PC-9 (cell line): ENCODE measurements around the gene SMAD9. TPM values are rescaled to one million over a fixed set of nuclear protein-coding genes. Genes with fewer than 3 reads are reported as not detected.
"Not testable (repeated sequence)": the region's sequence is repeated elsewhere in the genome, so short reads cannot be mapped to it uniquely, and the experiment has no call there.

ENCODE experiments used
- BruUV-seq: library from RNA; stranded (reverse); fragments of 400-500 nt; replicated peaks from 2 replicates; lab custom pipeline; 2021; lab: Mats Ljungman, UMichigan
- CTCF ChIA-PET: fragments of 300-600 bp; sonication (Branson Sonifier 250); formaldehyde crosslinking; loops from one replicate; lab custom pipeline; 2022; ENCODE audit warnings: antibody characterized with exemption; lab: Charles Lee
- POLR2A ChIA-PET: fragments of 300-600 bp; sonication (Branson Sonifier 250); formaldehyde crosslinking; loops from one replicate; lab custom pipeline; 2022; ENCODE audit warnings: antibody characterized with exemption; ENCODE audit not compliant: unreplicated experiment; lab: Charles Lee
- DNase-seq, 2 experiments: peaks; one replicate each; pipeline versions ENCODE4 v3.0.0 to v3.0.0-alpha.2; 2015 to 2022; ENCODE audit warnings: mixed read lengths in 1 of 2
- H2AFZ ChIP-seq: fragments of 200-600 bp; sonication (generic); 2 replicates; pipeline ENCODE4 v1.8.1; 2017; ENCODE audit warnings: antibody characterized with exemption
- H3F3A ChIP-seq: fragments of 200-600 bp; sonication (generic); 2 replicates; pipeline ENCODE4 v1.8.1; 2017; ENCODE audit warnings: antibody characterized with exemption, mild to moderate bottlenecking, low read depth; ENCODE audit not compliant: insufficient read depth
- H3K27ac ChIP-seq: fragments of 200-600 bp; sonication (generic); 2 replicates; pipeline ENCODE4 v1.6.1; 2016; ENCODE audit warnings: mixed run types
- H3K27me3 ChIP-seq: fragments of 200-600 bp; sonication (generic); 2 replicates; pipeline ENCODE4 v1.6.1; 2016; ENCODE audit warnings: low read depth, mixed run types; ENCODE audit not compliant: insufficient read depth
- H3K36me3 ChIP-seq: fragments of 200-600 bp; sonication (generic); 2 replicates; pipeline ENCODE4 v1.6.1; 2016; ENCODE audit warnings: low read depth, mixed run types
- H3K4me1 ChIP-seq: fragments of 200-600 bp; sonication (generic); replicated peaks from 2 replicates; pipeline ENCODE4 v1.6.1; 2016; ENCODE audit warnings: mixed run types; ENCODE audit not compliant: insufficient read depth
- H3K4me2 ChIP-seq: fragments of 200-600 bp; sonication (generic); 2 replicates; pipeline ENCODE4 v1.6.1; 2017; ENCODE audit warnings: mixed run types
- H3K4me3 ChIP-seq: fragments of 200-600 bp; sonication (generic); 2 replicates; pipeline ENCODE4 v1.6.1; 2016; ENCODE audit warnings: mixed run types
- H3K79me2 ChIP-seq: fragments of 200-600 bp; sonication (generic); 2 replicates; pipeline ENCODE4 v1.6.1; 2017; ENCODE audit warnings: low read depth, mixed run types
- H3K9me2 ChIP-seq: fragments of 200-600 bp; sonication (generic); 2 replicates; pipeline ENCODE4 v1.8.1; 2017; ENCODE audit warnings: mild to moderate bottlenecking; ENCODE audit not compliant: insufficient read depth
- H3K9me3 ChIP-seq: fragments of 200-600 bp; sonication (generic); 2 replicates; pipeline ENCODE4 v1.8.1; 2016; ENCODE audit warnings: low read depth; ENCODE audit not compliant: insufficient read depth
- H4K20me1 ChIP-seq: fragments of 200-600 bp; sonication (generic); 2 replicates; pipeline ENCODE4 v1.8.1; 2017; ENCODE audit not compliant: insufficient read depth
- CTCF ChIP-seq: fragments of 200-600 bp; sonication (generic); conservative IDR thresholded peaks from 2 replicates; pipeline ENCODE4 v1.6.1; 2017; ENCODE audit warnings: mixed run types, antibody characterized with exemption, mild to moderate bottlenecking, moderate library complexity
- EZH2 ChIP-seq: fragments of 200-600 bp; sonication (generic); IDR thresholded peaks from 2 replicates; pipeline ENCODE4 v1.8.0; 2017; ENCODE audit warnings: antibody characterized with exemption, low read depth
- intact Hi-C: fragments of 100-400 bp; cut with micrococcal nuclease; formaldehyde crosslinking; loops from one replicate; pipeline ENCODE4 v1.10.0; 2022; ENCODE audit not compliant: unreplicated experiment
- total RNA-seq: library from RNA; stranded (reverse); gene quantifications from 2 replicates; pipeline ENCODE4 v1.2.3, GENCODE V29; 2021

SMAD9 gene
- total RNA-seq, 1 experiment from 2014 or later, result 0.94 TPM

DNA sequence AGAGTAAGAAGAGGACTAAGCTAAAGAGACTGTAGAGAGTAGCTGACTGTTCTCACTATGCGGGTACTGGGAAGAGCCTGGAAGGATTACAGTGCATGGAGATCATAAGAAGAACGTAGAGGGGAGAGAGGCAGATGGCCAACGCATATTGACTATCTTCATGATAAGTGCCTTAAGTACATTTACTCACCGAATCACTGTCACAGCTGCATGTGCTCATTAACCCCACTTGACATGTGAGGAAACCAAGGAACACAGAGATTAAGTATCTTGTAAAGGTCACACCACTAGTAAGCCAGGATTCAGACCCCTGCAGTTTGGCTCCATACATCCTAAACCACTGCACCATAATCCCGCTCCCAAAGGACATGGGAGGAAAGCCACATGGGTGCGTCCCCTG lies 34.1 kb downstream of the SMAD9 start:
- Histone ChIP-seq H3K4me2 (no peak overlapping the region), H2AFZ (no peak overlapping the region), H3K9me2 (no peaks in the 10 kb centered on the region), H3F3A (no peaks in the 10 kb centered on the region), H3K36me3 (no peaks in the 10 kb centered on the region), H3K4me3 (no peak overlapping the region), H3K27ac (no peak overlapping the region), H3K27me3 (no peaks in the 10 kb centered on the region), H3K79me2 (no peaks in the 10 kb centered on the region), H3K9me3 (no peaks in the 10 kb centered on the region), H4K20me1 (no peaks in the 10 kb centered on the region), H3K4me1 (no peaks in the 10 kb centered on the region)
- POLR2A ChIA-PET, result no interaction called here
- no peak for DNase-seq
- TF ChIP-seq CTCF, result no peak
- CTCF ChIA-PET, result no interaction called here
- BruUV-seq, result no TSS peak
- intact Hi-C loops, result no loop called here

GRCh38 chr13:36884235-36884634 lies 35.8 kb downstream of the SMAD9 start:
- BruUV-seq, result no TSS peak
- POLR2A ChIA-PET, result no interaction called here

GRCh38 chr13:36883824-36884223 lies 36.2 kb downstream of the SMAD9 start:
- H2AFZ ChIP-seq, result no peak overlapping the region
- H3K4me3 ChIP-seq, result no peak overlapping the region
- no peaks in the 10 kb centered on the region for H3K9me3 ChIP-seq
- no TSS peak for BruUV-seq
- POLR2A ChIA-PET, result no interaction called here
- H3K9me2 ChIP-seq, result no peaks in the 10 kb centered on the region
- no peaks in the 10 kb centered on the region for H3F3A ChIP-seq
- intact Hi-C loops, result no loop called here
- CTCF ChIA-PET, result no interaction called here
- H3K27me3 ChIP-seq, result no peaks in the 10 kb centered on the region
- H3K36me3 ChIP-seq, result no peaks in the 10 kb centered on the region
- H4K20me1 ChIP-seq, result no peaks in the 10 kb centered on the region
- DNase-seq, result no peak
- H3K27ac ChIP-seq, result no peak overlapping the region
- H3K4me1 ChIP-seq, result no peaks in the 10 kb centered on the region
- H3K4me2 ChIP-seq, result no peak overlapping the region
- no peak for TF ChIP-seq CTCF
- no peak for TF ChIP-seq EZH2
- no peaks in the 10 kb centered on the region for H3K79me2 ChIP-seq

More at GRCh38 chr13:36884235-36884634, 35.8 kb downstream of the SMAD9 start:
- Histone ChIP-seq H3F3A (no peaks in the 10 kb centered on the region), H4K20me1 (no peaks in the 10 kb centered on the region), H2AFZ (no peak overlapping the region), H3K79me2 (no peaks in the 10 kb centered on the region), H3K9me3 (no peaks in the 10 kb centered on the region), H3K36me3 (no peaks in the 10 kb centered on the region), H3K4me2 (no peak overlapping the region), H3K9me2 (no peaks in the 10 kb centered on the region), H3K27me3 (no peaks in the 10 kb centered on the region), H3K4me3 (no peak overlapping the region), H3K4me1 (no peaks in the 10 kb centered on the region), H3K27ac (no peak overlapping the region)
- no peak for DNase-seq
- TF ChIP-seq CTCF (no peak), EZH2 (no peak)
- CTCF ChIA-PET, result no interaction called here
- intact Hi-C loops, result no loop called here

DNA sequence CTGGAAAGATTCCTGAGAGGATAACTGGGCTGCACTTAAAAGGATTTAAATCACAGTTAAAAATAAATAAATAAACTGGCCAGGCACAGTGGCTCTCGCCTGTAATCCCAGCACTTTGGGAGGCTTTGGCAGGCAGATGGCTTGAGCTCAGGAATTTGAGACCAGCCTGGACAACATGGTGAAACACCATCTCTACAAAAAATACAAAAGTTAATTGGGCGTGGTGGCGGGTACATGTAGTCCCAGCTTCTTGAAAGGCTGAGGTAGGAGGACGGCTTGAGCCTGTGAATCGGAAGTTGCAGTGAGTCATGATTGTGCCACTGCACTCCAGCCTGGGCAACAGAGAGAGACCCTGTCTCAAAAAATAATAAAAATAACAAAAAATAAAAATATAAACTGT lies 36.6 kb downstream of the SMAD9 start:
- POLR2A ChIA-PET, H3K4me1 ChIP-seq, H3K4me2 ChIP-seq, H4K20me1 ChIP-seq, H3K9me3 ChIP-seq, H3K36me3 ChIP-seq, H3K4me3 ChIP-seq, BruUV-seq, H3K27ac ChIP-seq, H3K79me2 ChIP-seq, CTCF ChIA-PET, H2AFZ ChIP-seq, DNase-seq, intact Hi-C loops, H3K27me3 ChIP-seq, H3F3A ChIP-seq, H3K9me2 ChIP-seq: not testable (repeated sequence)
